ENCODE measurements around the gene SLC5A6.

The SLC5A6 gene

DNA sequence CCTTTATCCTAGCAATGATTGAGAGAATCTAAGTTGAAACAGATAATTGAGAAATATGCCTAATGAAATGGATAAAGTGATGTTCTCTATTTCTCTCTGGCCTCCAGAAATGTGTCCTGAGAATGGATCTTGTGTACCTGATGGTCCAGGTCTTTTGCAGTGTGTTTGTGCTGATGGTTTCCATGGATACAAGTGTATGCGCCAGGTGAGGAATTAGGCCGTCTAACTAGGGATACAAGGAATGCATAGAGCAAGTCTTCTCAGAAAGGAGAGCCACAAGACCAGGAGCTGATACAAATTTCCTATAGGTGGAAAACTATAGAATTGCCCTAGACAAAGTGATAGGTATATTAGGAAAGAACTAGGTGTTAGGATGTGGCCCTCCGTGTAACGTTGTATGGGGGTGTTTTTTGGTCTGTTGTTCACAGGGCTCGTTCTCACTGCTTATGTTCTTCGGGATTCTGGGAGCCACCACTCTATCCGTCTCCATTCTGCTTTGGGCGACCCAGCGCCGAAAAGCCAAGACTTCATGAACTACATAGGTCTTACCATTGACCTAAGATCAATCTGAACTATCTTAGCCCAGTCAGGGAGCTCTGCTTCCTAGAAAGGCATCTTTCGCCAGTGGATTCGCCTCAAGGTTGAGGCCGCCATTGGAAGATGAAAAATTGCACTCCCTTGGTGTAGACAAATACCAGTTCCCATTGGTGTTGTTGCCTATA lies 4.5 kb upstream of the SLC5A6 start:
- Histone ChIP-seq H3K4me3 (ENCODE audit: low read depth in 1 of 2, low read length in 2 of 2) (peak overlapping the region; percentile 25 to 73), H3K9ac (ENCODE audit: low read length) (no peak overlapping the region)

DNA sequence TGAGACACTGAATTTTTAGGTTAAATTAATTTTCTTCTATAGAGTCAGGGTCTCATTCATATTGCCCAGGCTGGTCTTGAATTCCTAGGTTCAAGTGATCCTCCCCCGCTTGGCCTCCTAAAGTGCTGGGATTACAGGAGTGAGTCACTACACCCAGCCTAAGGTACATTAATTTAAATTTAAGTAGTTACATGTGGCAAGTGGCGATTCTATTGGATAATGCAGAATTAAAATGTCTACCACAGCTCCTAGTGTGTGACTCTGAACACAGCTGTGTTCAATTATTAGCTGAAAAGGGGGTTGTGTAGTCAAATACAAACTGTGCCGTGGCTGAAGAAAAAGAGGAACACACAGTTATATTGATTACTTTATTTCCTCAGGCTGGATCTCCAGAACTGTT lies 2.9 kb upstream of the SLC5A6 start:
- no peak overlapping the region for H3K9ac ChIP-seq (ENCODE audit: low read length)
- no peaks in the 10 kb centered on the region for H3K27me3 ChIP-seq (ENCODE audit: control insufficient read depth in 1 of 2, insufficient read depth in 2 of 2, low read length in 2 of 2)
- H3K4me3 ChIP-seq (ENCODE audit: low read depth in 1 of 2, low read length in 2 of 2) = no peak overlapping the region
- H3K27ac ChIP-seq (ENCODE audit: low read depth, low read length) = no peak overlapping the region
- peaks cover 11% of the 10 kb centered on the region for H3K36me3 ChIP-seq (ENCODE audit: insufficient read depth, low read length)
- H3K4me1 ChIP-seq (ENCODE audit: insufficient read depth, low read length) = peaks cover 24% of the 10 kb centered on the region
- H3K9me3 ChIP-seq (ENCODE audit: low read length) = no peaks in the 10 kb centered on the region

More for the DNA sequence above, 4.5 kb upstream of the SLC5A6 start:
- Histone ChIP-seq H3K27me3 (ENCODE audit: control insufficient read depth in 1 of 2, insufficient read depth in 2 of 2, low read length in 2 of 2) (no peaks in the 10 kb centered on the region), H3K9me3 (ENCODE audit: low read length) (no peaks in the 10 kb centered on the region), H3K36me3 (ENCODE audit: insufficient read depth, low read length) (peaks cover 11% of the 10 kb centered on the region), H3K4me1 (ENCODE audit: insufficient read depth, low read length) (peaks cover 18% of the 10 kb centered on the region), H3K27ac (ENCODE audit: low read depth, low read length) (peak overlapping the region; percentile 29)

- H3K36me3 ChIP-seq (ENCODE audit: insufficient read depth, low read length) = peaks cover 12% of the 10 kb centered on the region
- H3K9ac ChIP-seq (ENCODE audit: low read length) = peak overlapping the region; percentile 59
- peak overlapping the region; percentile 82 to 97 for H3K4me3 ChIP-seq (ENCODE audit: low read depth in 1 of 2, low read length in 2 of 2)
- H3K9me3 ChIP-seq (ENCODE audit: low read length) = no peaks in the 10 kb centered on the region
- peak overlapping the region; percentile 92 for H3K27ac ChIP-seq (ENCODE audit: low read depth, low read length)
- H3K4me1 ChIP-seq (ENCODE audit: insufficient read depth, low read length) = peaks cover 17% of the 10 kb centered on the region
- no peaks in the 10 kb centered on the region for H3K27me3 ChIP-seq (ENCODE audit: control insufficient read depth in 1 of 2, insufficient read depth in 2 of 2, low read length in 2 of 2)
These were observed 781 bp upstream of the SLC5A6 start for GRCh38 chr2:27212626-27213471.

- peaks cover 19% of the 10 kb centered on the region for H3K36me3 ChIP-seq (ENCODE audit: insufficient read depth, low read length)
- H3K4me3 ChIP-seq (ENCODE audit: low read depth in 1 of 2, low read length in 2 of 2) = peak overlapping the region; percentile 82 to 97
- H3K9ac ChIP-seq (ENCODE audit: low read length) = peak overlapping the region; percentile 72
- peak overlapping the region; percentile 45 for H3K27ac ChIP-seq (ENCODE audit: low read depth, low read length)
- no peaks in the 10 kb centered on the region for H3K9me3 ChIP-seq (ENCODE audit: low read length)
- no peaks in the 10 kb centered on the region for H3K27me3 ChIP-seq (ENCODE audit: control insufficient read depth in 1 of 2, insufficient read depth in 2 of 2, low read length in 2 of 2)
- H3K4me1 ChIP-seq (ENCODE audit: insufficient read depth, low read length) = peaks cover 15% of the 10 kb centered on the region
These were observed 676 bp downstream of the SLC5A6 start for GRCh38 chr2:27211241-27211942.

DNA sequence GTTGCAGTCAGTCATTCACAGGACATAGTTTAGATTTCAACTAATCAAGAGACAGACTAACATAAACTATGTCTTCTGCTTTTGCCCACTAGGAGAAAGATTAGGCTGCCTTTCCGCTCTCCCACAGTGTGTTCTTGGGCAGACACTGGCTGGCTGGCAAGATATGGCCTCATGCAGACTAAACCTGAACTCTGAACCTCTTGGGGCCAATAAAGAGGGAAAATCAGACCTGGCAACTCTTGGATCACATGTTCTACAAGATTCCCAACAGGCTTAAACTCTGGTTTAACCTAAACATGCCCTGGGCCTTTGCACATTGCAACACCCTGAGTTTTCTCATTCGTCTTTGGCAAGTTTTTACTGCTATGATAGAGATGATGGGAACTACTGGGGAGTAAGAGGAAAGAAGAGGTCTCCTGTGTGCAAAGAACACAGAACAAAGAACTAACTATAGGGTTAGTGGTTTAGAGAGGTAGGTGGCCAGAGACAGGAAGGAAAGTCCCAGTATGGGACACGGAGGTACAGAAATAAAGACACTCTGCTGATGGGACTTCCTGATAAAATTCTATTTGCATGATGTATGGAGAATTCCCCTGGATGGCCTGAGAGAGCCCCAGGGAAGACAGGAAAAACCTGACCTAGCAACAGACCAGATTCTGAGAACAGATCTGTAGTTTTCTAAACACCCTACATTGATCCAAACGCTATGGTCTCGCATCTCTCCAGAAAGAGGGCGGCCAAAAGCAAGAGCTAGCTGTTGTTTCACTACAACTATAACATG lies 2.3 kb downstream of the SLC5A6 start:
- H3K9me3 ChIP-seq (ENCODE audit: low read length) = no peaks in the 10 kb centered on the region
- H3K4me3 ChIP-seq (ENCODE audit: low read depth in 1 of 2, low read length in 2 of 2) = no peak overlapping the region
- peaks cover 29% of the 10 kb centered on the region for H3K36me3 ChIP-seq (ENCODE audit: insufficient read depth, low read length)
- no peak overlapping the region for H3K27ac ChIP-seq (ENCODE audit: low read depth, low read length)
- no peak overlapping the region for H3K9ac ChIP-seq (ENCODE audit: low read length)
- H3K4me1 ChIP-seq (ENCODE audit: insufficient read depth, low read length) = peaks cover 15% of the 10 kb centered on the region
- H3K27me3 ChIP-seq (ENCODE audit: control insufficient read depth in 1 of 2, insufficient read depth in 2 of 2, low read length in 2 of 2) = no peaks in the 10 kb centered on the region

GRCh38 chr2:27208486-27209050 lies 3.5 kb downstream of the SLC5A6 start:
- Histone ChIP-seq H3K27ac (ENCODE audit: low read depth, low read length) (no peak overlapping the region), H3K27me3 (ENCODE audit: control insufficient read depth in 1 of 2, insufficient read depth in 2 of 2, low read length in 2 of 2) (no peaks in the 10 kb centered on the region), H3K36me3 (ENCODE audit: insufficient read depth, low read length) (peaks cover 38% of the 10 kb centered on the region), H3K4me1 (ENCODE audit: insufficient read depth, low read length) (peaks cover 14% of the 10 kb centered on the region), H3K9me3 (ENCODE audit: low read length) (no peaks in the 10 kb centered on the region), H3K4me3 (ENCODE audit: low read depth in 1 of 2, low read length in 2 of 2) (no peak overlapping the region), H3K9ac (ENCODE audit: low read length) (no peak overlapping the region)

DNA sequence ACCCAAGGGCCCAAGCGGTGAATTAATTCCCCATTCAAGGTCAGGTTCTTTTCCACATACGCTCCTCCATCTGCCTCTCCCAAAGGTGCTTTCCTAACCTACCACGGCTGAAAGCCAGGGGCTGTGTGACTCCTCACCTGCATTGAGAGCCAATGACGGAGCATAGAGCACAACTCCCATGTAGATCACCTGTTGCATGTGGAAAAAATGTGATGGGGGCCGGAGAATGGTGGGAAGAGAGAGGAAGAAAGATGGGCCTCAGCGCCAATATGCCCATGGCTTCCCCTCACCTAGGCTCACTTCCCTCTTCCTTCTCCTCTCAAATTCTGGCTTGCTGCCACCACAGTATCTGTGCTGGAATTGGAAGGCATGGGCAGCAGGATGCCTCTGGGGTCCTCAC lies 5.7 kb downstream of the SLC5A6 start:
- peaks cover 5% of the 10 kb centered on the region for H3K4me1 ChIP-seq (ENCODE audit: insufficient read depth, low read length)
- H3K27me3 ChIP-seq (ENCODE audit: control insufficient read depth in 1 of 2, insufficient read depth in 2 of 2, low read length in 2 of 2) = no peaks in the 10 kb centered on the region
- no peak overlapping the region for H3K27ac ChIP-seq (ENCODE audit: low read depth, low read length)
- no peak overlapping the region for H3K4me3 ChIP-seq (ENCODE audit: low read depth in 1 of 2, low read length in 2 of 2)
- H3K9ac ChIP-seq (ENCODE audit: low read length) = no peak overlapping the region
- peaks cover 44% of the 10 kb centered on the region for H3K36me3 ChIP-seq (ENCODE audit: insufficient read depth, low read length)
- H3K9me3 ChIP-seq (ENCODE audit: low read length) = no peaks in the 10 kb centered on the region

GRCh38 chr2:27205206-27205605 lies 6.9 kb downstream of the SLC5A6 start:
- H3K27ac ChIP-seq (ENCODE audit: low read depth, low read length) = no peak overlapping the region
- no peak overlapping the region for H3K4me3 ChIP-seq (ENCODE audit: low read depth in 1 of 2, low read length in 2 of 2)
- H3K36me3 ChIP-seq (ENCODE audit: insufficient read depth, low read length) = peaks cover 44% of the 10 kb centered on the region
- no peak overlapping the region for H3K9ac ChIP-seq (ENCODE audit: low read length)
- no peaks in the 10 kb centered on the region for H3K9me3 ChIP-seq (ENCODE audit: low read length)
- no peaks in the 10 kb centered on the region for H3K4me1 ChIP-seq (ENCODE audit: insufficient read depth, low read length)
- H3K27me3 ChIP-seq (ENCODE audit: control insufficient read depth in 1 of 2, insufficient read depth in 2 of 2, low read length in 2 of 2) = no peaks in the 10 kb centered on the region

- Histone ChIP-seq H3K36me3 (ENCODE audit: insufficient read depth, low read length) (peaks cover 44% of the 10 kb centered on the region), H3K4me3 (ENCODE audit: low read depth in 1 of 2, low read length in 2 of 2) (no peak overlapping the region), H3K27ac (ENCODE audit: low read depth, low read length) (no peak overlapping the region), H3K27me3 (ENCODE audit: control insufficient read depth in 1 of 2, insufficient read depth in 2 of 2, low read length in 2 of 2) (no peaks in the 10 kb centered on the region), H3K9ac (ENCODE audit: low read length) (no peak overlapping the region), H3K9me3 (ENCODE audit: low read length) (no peaks in the 10 kb centered on the region), H3K4me1 (ENCODE audit: insufficient read depth, low read length) (no peaks in the 10 kb centered on the region)
These were observed 7.5 kb downstream of the SLC5A6 start for GRCh38 chr2:27204566-27204965.

DNA sequence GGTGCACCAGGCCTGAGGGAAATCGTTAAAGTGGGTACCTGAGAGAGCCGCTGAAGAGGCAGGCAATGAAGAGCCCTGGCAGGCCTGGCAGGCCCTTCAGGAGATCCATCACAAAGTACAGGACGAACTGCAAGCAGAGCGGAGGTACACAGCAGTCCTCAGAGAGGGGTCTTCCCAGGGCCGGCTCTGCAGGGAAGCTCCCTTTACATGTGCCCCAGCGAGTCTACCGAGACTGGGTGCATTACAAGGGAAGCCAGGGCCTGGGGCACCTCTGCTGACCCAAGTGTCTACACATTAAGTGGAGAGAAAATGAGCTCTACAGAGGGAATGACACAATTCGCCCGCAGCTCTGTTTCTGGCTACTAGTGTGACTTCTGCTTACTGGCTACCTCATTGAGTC lies 8.3 kb downstream of the SLC5A6 start:
- H3K9me3 ChIP-seq (ENCODE audit: low read length) = no peaks in the 10 kb centered on the region
- peaks cover 43% of the 10 kb centered on the region for H3K36me3 ChIP-seq (ENCODE audit: insufficient read depth, low read length)
- no peaks in the 10 kb centered on the region for H3K27me3 ChIP-seq (ENCODE audit: control insufficient read depth in 1 of 2, insufficient read depth in 2 of 2, low read length in 2 of 2)

More for the DNA sequence above, 8.3 kb downstream of the SLC5A6 start:
- Histone ChIP-seq H3K4me1 (ENCODE audit: insufficient read depth, low read length) (no peaks in the 10 kb centered on the region), H3K9ac (ENCODE audit: low read length) (no peak overlapping the region), H3K4me3 (ENCODE audit: low read depth in 1 of 2, low read length in 2 of 2) (no peak overlapping the region), H3K27ac (ENCODE audit: low read depth, low read length) (no peak overlapping the region)

Measured in muscle layer of colon (tissue), 2 donors.